Mesenchymal stem cell (in vitro differentiated cells and primary cell): Measurements from ENCODE around the gene KLF11.

ENCODE experiments used
- DNase-seq: peaks from one replicate; pipeline ENCODE4 v3.0.0-alpha.2; 2013
- H2AFZ ChIP-seq: one replicate; pipeline ENCODE4 v1.6.1; 2013; ENCODE audit warnings: low read depth, mild to moderate bottlenecking, control low read depth, inconsistent platforms, low read length, moderate library complexity
- H2AK5ac ChIP-seq: 2 replicates; pipeline ENCODE4 v1.6.1; 2013; ENCODE audit warnings: low read length, moderate library complexity, mild to moderate bottlenecking, inconsistent platforms; ENCODE audit not compliant: severe bottlenecking
- H2BK120ac ChIP-seq: one replicate; pipeline ENCODE4 v1.6.1; 2013; ENCODE audit warnings: low read depth, mild to moderate bottlenecking, inconsistent platforms, low read length, moderate library complexity
- H2BK12ac ChIP-seq, 2 experiments: one replicate each; pipeline ENCODE4 v1.6.1; 2013; ENCODE audit warnings: inconsistent platforms in 2 of 2, low read length in 2 of 2, mild to moderate bottlenecking in 2 of 2, moderate library complexity in 2 of 2, control low read depth in 1 of 2
- H2BK15ac ChIP-seq: one replicate; pipeline ENCODE4 v1.6.1; 2013; ENCODE audit warnings: mild to moderate bottlenecking, low read depth, inconsistent platforms; ENCODE audit not compliant: poor library complexity, severe bottlenecking
- H2BK5ac ChIP-seq: 2 replicates; pipeline ENCODE4 v1.6.1; 2013; ENCODE audit warnings: low read depth, mild to moderate bottlenecking, low read length, control low read depth, inconsistent platforms; ENCODE audit not compliant: poor library complexity, severe bottlenecking
- H3K14ac ChIP-seq, 2 experiments: one replicate each; pipeline ENCODE4 v1.6.1; 2013; ENCODE audit warnings: inconsistent platforms in 2 of 2, low read length in 2 of 2, control low read depth in 1 of 2, mild to moderate bottlenecking in 1 of 2, moderate library complexity in 1 of 2
- H3K18ac ChIP-seq, 2 experiments: one replicate each; pipeline ENCODE4 v1.6.1; 2013; ENCODE audit warnings: inconsistent platforms in 2 of 2, low read length in 2 of 2, control low read depth in 1 of 2, low read depth in 1 of 2, mild to moderate bottlenecking in 1 of 2
- H3K23ac ChIP-seq, 2 experiments: one replicate each; pipeline ENCODE4 v1.6.1; 2013; ENCODE audit warnings: inconsistent platforms in 2 of 2, low read length in 2 of 2, mild to moderate bottlenecking in 2 of 2, moderate library complexity in 2 of 2, control low read depth in 1 of 2
- H3K27ac ChIP-seq: 2 replicates; pipeline ENCODE4 v1.5.1; 2013; ENCODE audit warnings: mild to moderate bottlenecking, moderate library complexity, low read length, control low read depth, inconsistent platforms; ENCODE audit not compliant: poor library complexity, severe bottlenecking
- H3K27me3 ChIP-seq, 2 experiments: 2 replicates each; pipeline versions ENCODE4 v1.6.1 to v1.7.0; 2013; ENCODE audit warnings: low read length in 2 of 2, mild to moderate bottlenecking in 2 of 2, moderate library complexity in 2 of 2, control low read depth in 1 of 2, inconsistent platforms in 1 of 2; ENCODE audit not compliant: control insufficient read depth in 1 of 2, insufficient read depth in 1 of 2
- H3K36me3 ChIP-seq, 2 experiments: 2 replicates each; pipeline versions ENCODE4 v1.6.1 to v1.7.0; 2013; ENCODE audit warnings: low read length in 2 of 2, control low read depth in 1 of 2, inconsistent platforms in 1 of 2, low read depth in 1 of 2, mild to moderate bottlenecking in 1 of 2; ENCODE audit not compliant: insufficient read depth in 2 of 2, control insufficient read depth in 1 of 2
- H3K4ac ChIP-seq, 2 experiments: one replicate each; pipeline ENCODE4 v1.6.1; 2013; ENCODE audit warnings: inconsistent platforms in 2 of 2, low read length in 2 of 2, mild to moderate bottlenecking in 2 of 2, moderate library complexity in 2 of 2, control low read depth in 1 of 2, low read depth in 1 of 2
- H3K4me1 ChIP-seq: 2 replicates; pipeline ENCODE4 v1.6.1; 2013; ENCODE audit warnings: low read depth, low read length, control low read depth; ENCODE audit not compliant: control insufficient read depth, insufficient read depth
- H3K4me2 ChIP-seq: 2 replicates; pipeline ENCODE4 v1.6.1; 2013; ENCODE audit warnings: low read length, mild to moderate bottlenecking, inconsistent platforms; ENCODE audit not compliant: poor library complexity, severe bottlenecking
- H3K4me3 ChIP-seq, 2 experiments: 2 replicates each; pipeline versions ENCODE4 v1.5.1 to v1.7.0; 2013; ENCODE audit warnings: low read length in 2 of 2, mild to moderate bottlenecking in 2 of 2, control low read depth in 1 of 2, low read depth in 1 of 2; ENCODE audit not compliant: insufficient read depth in 1 of 2
- H3K79me1 ChIP-seq: replicated peaks from 2 replicates; pipeline ENCODE4 v1.6.1; 2013; ENCODE audit warnings: mild to moderate bottlenecking, control low read depth, low read length, inconsistent platforms; ENCODE audit not compliant: poor library complexity, severe bottlenecking
- H3K9ac ChIP-seq: 2 replicates; pipeline ENCODE4 v1.7.0; 2013; ENCODE audit warnings: mild to moderate bottlenecking, low read length, moderate library complexity
- H3K9me3 ChIP-seq: 2 replicates; pipeline ENCODE4 v1.7.0; 2013; ENCODE audit warnings: mild to moderate bottlenecking, low read length; ENCODE audit not compliant: control insufficient read depth
- H4K8ac ChIP-seq: one replicate; pipeline ENCODE4 v1.6.1; 2013; ENCODE audit warnings: inconsistent platforms, mild to moderate bottlenecking, low read length, moderate library complexity
- H4K91ac ChIP-seq: one replicate; pipeline ENCODE4 v1.6.1; 2013; ENCODE audit warnings: mild to moderate bottlenecking, low read length, inconsistent platforms
- WGBS: methylation state at CpG from one replicate; pipeline ENCODE4 v1.1.7; 2013; ENCODE audit warnings: mixed read lengths; 5-methylcytosine and 5-hydroxymethylcytosine counted together

Gene KLF11

GRCh38 chr2:10062931-10063365 is 19.6 kb downstream of the KLF11 start:
- H2AFZ ChIP-seq = no peak overlapping the region
- no peak overlapping the region for H3K27ac ChIP-seq
- H3K14ac ChIP-seq = no peak overlapping the region
- H3K79me1 ChIP-seq = peaks cover 6% of the 10 kb centered on the region
- H2AK5ac ChIP-seq = no peak overlapping the region
- peaks cover 0 to 25% of the 10 kb centered on the region in 2 experiments for H3K27me3 ChIP-seq
- H3K9me3 ChIP-seq = peaks cover 6% of the 10 kb centered on the region
- no peak overlapping the region for H4K8ac ChIP-seq
- H3K4ac ChIP-seq = no peak overlapping the region
- no peak overlapping the region for H4K91ac ChIP-seq
- DNase-seq = no peak
- H3K23ac ChIP-seq = no peak overlapping the region
- no peak overlapping the region for H2BK12ac ChIP-seq
- no peak overlapping the region for H3K9ac ChIP-seq
- H2BK15ac ChIP-seq = no peak overlapping the region
- H2BK5ac ChIP-seq = no peak overlapping the region
- H2BK120ac ChIP-seq = no peak overlapping the region
- H3K4me2 ChIP-seq = no peak overlapping the region
- no peak overlapping the region for H3K4me3 ChIP-seq
- peaks cover 0 to 65% of the 10 kb centered on the region in 2 experiments for H3K36me3 ChIP-seq
- WGBS = 83% methylated on average over 10 of the region's 10 CpGs
- H3K4me1 ChIP-seq = peaks cover 10% of the 10 kb centered on the region
- H3K18ac ChIP-seq = no peak overlapping the region

DNA sequence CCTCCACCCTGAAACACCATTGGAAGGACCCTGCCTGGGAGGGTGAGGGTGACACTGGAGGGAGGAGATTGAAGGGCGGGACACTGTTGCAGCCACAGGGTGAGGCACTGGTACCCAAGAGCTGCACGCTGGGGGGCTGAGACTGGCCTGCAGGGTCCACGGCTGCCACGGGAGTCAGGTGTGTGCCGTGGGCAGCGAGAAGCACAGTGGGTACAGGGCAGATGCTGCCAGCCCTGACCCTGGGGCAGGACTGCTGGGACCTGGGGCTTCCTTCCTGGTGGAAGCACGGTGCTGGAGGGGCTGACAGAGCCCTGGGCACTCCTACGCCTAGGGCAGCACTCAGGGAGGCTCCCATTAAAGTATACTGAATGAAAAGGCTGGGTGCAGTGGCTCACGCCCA is 20.2 kb downstream of the KLF11 start:
- Histone ChIP-seq H3K27me3 (peaks cover 0 to 25% of the 10 kb centered on the region in 2 experiments), H4K8ac (no peak overlapping the region), H2BK5ac (no peak overlapping the region), H2AK5ac (no peak overlapping the region), H3K9me3 (peaks cover 8% of the 10 kb centered on the region), H3K4ac (no peak overlapping the region), H3K36me3 (peaks cover 0 to 59% of the 10 kb centered on the region in 2 experiments), H3K4me3 (no peak overlapping the region), H3K27ac (no peak overlapping the region), H3K14ac (no peak overlapping the region), H3K18ac (no peak overlapping the region), H4K91ac (peak overlapping the region; percentile 35), H2BK120ac (no peak overlapping the region), H2BK12ac (no peak overlapping the region), H2AFZ (no peak overlapping the region), H3K23ac (peak overlapping the region in 1 of 2 experiments; percentile 81), H2BK15ac (no peak overlapping the region), H3K79me1 (peaks cover 8% of the 10 kb centered on the region), H3K4me1 (peaks cover 6% of the 10 kb centered on the region), H3K4me2 (no peak overlapping the region), H3K9ac (no peak overlapping the region)
- WGBS = 88% methylated on average over 9 of the region's 9 CpGs
- no peak for DNase-seq

GRCh38 chr2:10064932-10065772 is 21.8 kb downstream of the KLF11 start:
- H2BK5ac ChIP-seq = no peak overlapping the region
- H2AK5ac ChIP-seq = no peak overlapping the region
- DNase-seq = no peak
- H3K4me3 ChIP-seq = no peak overlapping the region
- no peak overlapping the region for H3K23ac ChIP-seq
- H3K9ac ChIP-seq = no peak overlapping the region
- no peak overlapping the region for H2BK15ac ChIP-seq
- H3K18ac ChIP-seq = no peak overlapping the region
- H4K91ac ChIP-seq = no peak overlapping the region
- no peak overlapping the region for H3K27ac ChIP-seq
- WGBS = 82% methylated on average over 18 of the region's 18 CpGs
- H3K4me2 ChIP-seq = no peak overlapping the region
- peaks cover 6% of the 10 kb centered on the region for H3K4me1 ChIP-seq
- no peak overlapping the region for H3K4ac ChIP-seq
- H3K27me3 ChIP-seq = peaks cover 0 to 21% of the 10 kb centered on the region in 2 experiments
- H3K14ac ChIP-seq = no peak overlapping the region
- H2BK120ac ChIP-seq = no peak overlapping the region
- H2AFZ ChIP-seq = no peak overlapping the region
- H2BK12ac ChIP-seq = no peak overlapping the region
- peaks cover 8% of the 10 kb centered on the region for H3K79me1 ChIP-seq
- H3K9me3 ChIP-seq = peaks cover 8% of the 10 kb centered on the region
- no peak overlapping the region for H4K8ac ChIP-seq
- peaks cover 0 to 49% of the 10 kb centered on the region in 2 experiments for H3K36me3 ChIP-seq

GRCh38 chr2:10065773-10066055 is 22.4 kb downstream of the KLF11 start:
- Histone ChIP-seq H2AFZ (no peak overlapping the region), H4K8ac (no peak overlapping the region), H3K4ac (no peak overlapping the region), H2BK12ac (no peak overlapping the region), H3K36me3 (peaks cover 0 to 43% of the 10 kb centered on the region in 2 experiments), H3K27ac (no peak overlapping the region), H3K18ac (no peak overlapping the region), H2BK15ac (no peak overlapping the region), H4K91ac (no peak overlapping the region), H3K4me3 (no peak overlapping the region), H3K4me2 (no peak overlapping the region), H3K23ac (no peak overlapping the region), H3K14ac (no peak overlapping the region), H3K9me3 (peaks cover 8% of the 10 kb centered on the region), H3K4me1 (peaks cover 3% of the 10 kb centered on the region), H2BK5ac (no peak overlapping the region), H3K79me1 (peaks cover 8% of the 10 kb centered on the region), H2AK5ac (no peak overlapping the region), H3K9ac (no peak overlapping the region), H3K27me3 (peaks cover 0 to 17% of the 10 kb centered on the region in 2 experiments), H2BK120ac (no peak overlapping the region)
- WGBS = 91% methylated on average over 6 of the region's 6 CpGs
- DNase-seq = no peak
